Measurements from ENCODE around the gene CYP24A1.

GRCh38 chr20:54184071-54184470 lies 10.3 kb upstream of the CYP24A1 start:
- TF ChIP-seq CTCF (IDR thresholded peaks at IDR 0.05): no peak
- no peak for TF ChIP-seq POLR2A (IDR thresholded peaks at IDR 0.05)
